H1 (cell line): ENCODE data around the gene EYA2. TPM values are rescaled to one million over a fixed set of nuclear protein-coding genes. Genes with fewer than 3 reads are reported as not detected.

Experiments
- CTCF ChIA-PET: fragments of 300-600 bp; sonication (Branson Sonifier 250); formaldehyde crosslinking; loops from one replicate; lab custom pipeline; 2021; ENCODE audit not compliant: partially characterized antibody; lab: Charles Lee
- POLR2A ChIA-PET: fragments of 300-600 bp; sonication (Branson Sonifier 250); formaldehyde crosslinking; loops from one replicate; lab custom pipeline; 2021; ENCODE audit warnings: inconsistent platforms; ENCODE audit not compliant: partially characterized antibody; lab: Charles Lee
- DNase-seq, 2 experiments: peaks; one replicate each; pipeline versions ENCODE4 v3.0.0 to v3.0.0-alpha.2; 2010 to 2022; ENCODE audit warnings: low spot score in 2 of 2, low read depth in 1 of 2, mixed read lengths in 1 of 2
- FAIRE-seq: peaks from 2 replicates; lab custom pipeline; 2011; peaks lifted over from hg19 to GRCh38; lab: Jason Lieb, UNC
- H2AFZ ChIP-seq: 2 replicates; pipeline ENCODE4 v1.8.1; 2012; ENCODE audit warnings: low read length, inconsistent platforms
- H2AK5ac ChIP-seq: 2 replicates; pipeline ENCODE4 v1.6.1; 2013; ENCODE audit warnings: low read depth, low read length
- H2BK120ac ChIP-seq: replicated peaks from 2 replicates; pipeline ENCODE3; 2013; ENCODE audit warnings: low read depth, low read length, inconsistent platforms
- H2BK12ac ChIP-seq: 2 replicates; pipeline ENCODE4 v1.6.1; 2013; ENCODE audit warnings: low read depth, low read length
- H2BK15ac ChIP-seq: 2 replicates; pipeline ENCODE4 v1.6.1; 2013; ENCODE audit warnings: low read length
- H2BK20ac ChIP-seq: 2 replicates; pipeline ENCODE4 v1.6.1; 2013; ENCODE audit warnings: low read length
- H2BK5ac ChIP-seq: 2 replicates; pipeline ENCODE4 v1.6.1; 2013; ENCODE audit warnings: low read depth, low read length
- H3K14ac ChIP-seq: 2 replicates; pipeline ENCODE4 v1.6.1; 2013; ENCODE audit warnings: inconsistent platforms; ENCODE audit not compliant: insufficient read length
- H3K18ac ChIP-seq: 2 replicates; pipeline ENCODE4 v1.6.1; 2013; ENCODE audit warnings: low read length; ENCODE audit errors: extremely low read depth
- H3K23ac ChIP-seq: 2 replicates; pipeline ENCODE4 v1.6.1; 2013; ENCODE audit warnings: inconsistent platforms; ENCODE audit not compliant: insufficient read length
- H3K23me2 ChIP-seq: 2 replicates; pipeline ENCODE4 v1.6.1; 2013; ENCODE audit warnings: low read depth, low read length
- H3K27ac ChIP-seq: 2 replicates; pipeline ENCODE4 v1.6.1; 2011; ENCODE audit warnings: low read depth, low read length, inconsistent platforms
- H3K27me3 ChIP-seq, 4 experiments: replicated peaks in 1 of 4; 1 replicate in 1 of 4; 2 replicates in 3 of 4; pipeline versions ENCODE4 v1.6.1 to v1.8.1; 2011 to 2013; ENCODE audit warnings: low read length in 3 of 4, mild to moderate bottlenecking in 3 of 4, inconsistent platforms in 2 of 4, mixed read lengths in 2 of 4, moderate library complexity in 1 of 4; ENCODE audit not compliant: control insufficient read depth in 3 of 4, insufficient read depth in 3 of 4; ENCODE audit errors: extremely low read depth in 1 of 4
- H3K36me3 ChIP-seq, 4 experiments: 2 replicates each; pipeline versions ENCODE4 v1.6.1 to v1.8.1; 2011 to 2013; ENCODE audit warnings: mild to moderate bottlenecking in 4 of 4, low read length in 3 of 4, moderate library complexity in 2 of 4, control low read depth in 1 of 4, inconsistent platforms in 1 of 4; ENCODE audit not compliant: insufficient read depth in 4 of 4, control insufficient read depth in 2 of 4
- H3K4ac ChIP-seq: replicated peaks from 2 replicates; pipeline ENCODE3; 2013; ENCODE audit warnings: low read length, low read depth, mixed read lengths, inconsistent platforms; ENCODE audit not compliant: insufficient read length
- H3K4me1 ChIP-seq, 4 experiments: replicated peaks in 1 of 4; 1 replicate in 1 of 4; 2 replicates in 3 of 4; pipeline versions ENCODE4 v1.6.1 to v1.8.1; 2011 to 2013; ENCODE audit warnings: low read length in 3 of 4, inconsistent platforms in 2 of 4, mixed read lengths in 1 of 4; ENCODE audit not compliant: insufficient read depth in 4 of 4, control insufficient read depth in 3 of 4
- H3K4me2 ChIP-seq, 2 experiments: 2 replicates each; pipeline versions ENCODE4 v1.6.1 to v1.8.1; 2011 to 2013; ENCODE audit warnings: low read depth in 2 of 2, low read length in 2 of 2, control low read depth in 1 of 2, inconsistent platforms in 1 of 2, mild to moderate bottlenecking in 1 of 2; ENCODE audit not compliant: insufficient read depth in 1 of 2
- H3K4me3 ChIP-seq, 4 experiments: fragments of 200-600, 300-600 bp in 1 of 4; sonication (generic), shearing (Covaris generic), sonication (Bioruptor Twin) in 1 of 4; 2 replicates each; pipeline versions ENCODE4 v1.5.1 to v1.8.1; 2011 to 2016; ENCODE audit warnings: low read length in 4 of 4, low read depth in 3 of 4, control low read depth in 2 of 4, inconsistent platforms in 2 of 4, mild to moderate bottlenecking in 2 of 4, mixed read lengths in 1 of 4, moderate library complexity in 1 of 4; ENCODE audit not compliant: insufficient read depth in 2 of 4; ENCODE audit errors: extremely low read depth in 1 of 4
- H3K56ac ChIP-seq: replicated peaks from 2 replicates; pipeline ENCODE3; 2013; ENCODE audit warnings: low read depth, mild to moderate bottlenecking, mixed read lengths, low read length, inconsistent platforms; ENCODE audit not compliant: insufficient read length
- H3K79me1 ChIP-seq: 2 replicates; pipeline ENCODE4 v1.6.1; 2013; ENCODE audit warnings: low read depth, low read length, control low read depth
- H3K79me2 ChIP-seq, 2 experiments: 2 replicates each; pipeline versions ENCODE4 v1.6.1 to v1.8.1; 2012 to 2013; ENCODE audit warnings: low read length in 2 of 2, mild to moderate bottlenecking in 2 of 2, inconsistent platforms in 1 of 2; ENCODE audit not compliant: insufficient read depth in 2 of 2, control insufficient read depth in 1 of 2
- H3K9ac ChIP-seq, 4 experiments: replicated peaks in 1 of 4; 1 replicate in 1 of 4; 2 replicates in 3 of 4; pipeline versions ENCODE4 v1.6.1 to v1.8.1; 2011 to 2013; ENCODE audit warnings: low read depth in 3 of 4, low read length in 3 of 4, control low read depth in 2 of 4, mild to moderate bottlenecking in 2 of 4, moderate library complexity in 2 of 4, inconsistent platforms in 1 of 4; ENCODE audit errors: extremely low read depth in 1 of 4
- H3K9me3 ChIP-seq, 2 experiments: 2 replicates each; pipeline versions ENCODE4 v1.6.1 to v1.8.1; 2012 to 2013; ENCODE audit warnings: mild to moderate bottlenecking in 2 of 2, moderate library complexity in 2 of 2, control low read depth in 1 of 2, inconsistent platforms in 1 of 2, low read depth in 1 of 2, low read length in 1 of 2, mixed read lengths in 1 of 2; ENCODE audit not compliant: insufficient read depth in 2 of 2
- H4K20me1 ChIP-seq, 2 experiments: replicated peaks in 1 of 2; 2 replicates each; pipeline versions ENCODE3 to v1.8.1; 2011 to 2013; ENCODE audit warnings: inconsistent platforms in 2 of 2, low read length in 2 of 2, mild to moderate bottlenecking in 1 of 2; ENCODE audit not compliant: insufficient read depth in 2 of 2, control insufficient read depth in 1 of 2
- H4K5ac ChIP-seq: 2 replicates; pipeline ENCODE4 v1.6.1; 2013; ENCODE audit warnings: low read length, low read depth, mixed read lengths, inconsistent platforms; ENCODE audit not compliant: insufficient read length
- H4K8ac ChIP-seq: 2 replicates; pipeline ENCODE4 v1.8.0; 2013; ENCODE audit warnings: mild to moderate bottlenecking, moderate library complexity, low read length, inconsistent platforms; ENCODE audit not compliant: insufficient read depth; ENCODE audit errors: extremely low read depth
- H4K91ac ChIP-seq: replicated peaks from 2 replicates; pipeline ENCODE3; 2013; ENCODE audit warnings: low read length, mixed read lengths, inconsistent platforms; ENCODE audit not compliant: insufficient read length
- CREB1 ChIP-seq: IDR thresholded peaks from 2 replicates; pipeline ENCODE4 v1.6.1; 2012; ENCODE audit warnings: inconsistent platforms
- KDM4A ChIP-seq: IDR thresholded peaks from one replicate; pipeline ENCODE4 v1.7.1; 2012; ENCODE audit warnings: low read depth, mild to moderate bottlenecking, moderate library complexity, low read length, inconsistent platforms; ENCODE audit not compliant: severe bottlenecking
- MAX ChIP-seq: IDR thresholded peaks from 2 replicates; pipeline ENCODE4 v1.6.1; 2012; ENCODE audit warnings: inconsistent platforms
- PHF8 ChIP-seq: fragments of 200-600 bp; sonication (generic); conservative IDR thresholded peaks from 2 replicates; pipeline ENCODE4 v1.7.1; 2012; ENCODE audit warnings: low read depth, mild to moderate bottlenecking, inconsistent platforms, low read length, moderate library complexity
- WGBS, 2 experiments: shearing (Covaris generic) in 1 of 2; methylation state at CpG; one replicate each; pipeline versions ENCODE4 v1.1.6 to v1.1.7; 2013 to 2015; ENCODE audit warnings: low lambda C conversion rate in 2 of 2, mixed read lengths in 2 of 2, inconsistent platforms in 1 of 2, low coverage in 1 of 2, missing lambda C conversion rate in 1 of 2; ENCODE audit not compliant: insufficient replicate concordance in 2 of 2, insufficient coverage in 1 of 2, insufficient read length in 1 of 2; ENCODE audit errors: extremely low coverage in 1 of 2, missing lambda C conversion rate in 1 of 2; 5-methylcytosine and 5-hydroxymethylcytosine counted together
- polyA plus RNA-seq, 7 experiments: library from polyadenylated mRNA; depleted of rRNA in 3 of 7; stranded (reverse) in 5 of 7; unstranded in 2 of 7; fragments of >200 nt in 5 of 7; fragments of 200-250 nt in 2 of 7; gene quantifications; 1 replicate in 5 of 7; 2 replicates in 1 of 7; 4 replicates in 1 of 7; pipeline versions ENCODE4 v1.2.1 to v1.2.3, GENCODE V29; 2011 to 2013; ENCODE audit warnings: missing spikeins in 2 of 7, mixed read lengths in 2 of 7
- total RNA-seq: library from RNA; stranded (reverse); fragmentation: NEBNext Ultra II Directional; extraction: Animal tissue kit (Norgen Biotek cat#: 25700); gene quantifications from 2 replicates; pipeline ENCODE4 v1.2.1, GENCODE V29; 2021

The EYA2 gene
- total and polyA plus RNA-seq, 2 of the 8 experiments (the other 6 are each of a cell fraction or from before 2014, with no cell fraction given), result 1.6 to 1.7 TPM

- no peak overlapping the region for H3K4ac ChIP-seq
- DNase-seq (no peak), FAIRE-seq (no peak)
- no peak overlapping the region for H3K4me2 ChIP-seq
- no peak overlapping the region for H3K4me3 ChIP-seq
- H3K27me3 ChIP-seq, result peaks cover 0 to 3% (median 0%) of the 10 kb centered on the region in 4 experiments; a peak in 1 of 7 replicates
- no peak overlapping the region for H2BK20ac ChIP-seq
- POLR2A ChIA-PET, result no interaction called here
- no peak overlapping the region for H3K9ac ChIP-seq
- no peak overlapping the region for H2AK5ac ChIP-seq
- TF ChIP-seq KDM4A, result no peak
- TF ChIP-seq PHF8, result no peak
- TF ChIP-seq MAX, result no peak
- no peak for TF ChIP-seq CREB1
- no peak overlapping the region for H2BK120ac ChIP-seq
- no peak overlapping the region for H3K56ac ChIP-seq
- H3K4me1 ChIP-seq, result no peaks in the 10 kb centered on the region
- no peak overlapping the region for H3K27ac ChIP-seq
- H3K79me1 ChIP-seq, result no peaks in the 10 kb centered on the region
- H4K91ac ChIP-seq, result no peak overlapping the region
- 62% methylated on average over 3 of the region's 3 CpGs; no CpG with 5 or more reads in 1 of the 2 experiments for WGBS, 2 experiments
- H2BK5ac ChIP-seq, result no peak overlapping the region
- H4K5ac ChIP-seq, result no peak overlapping the region
- no peaks in the 10 kb centered on the region for H4K20me1 ChIP-seq
- no peak overlapping the region for H3K23ac ChIP-seq
- H3K9me3 ChIP-seq, result no peaks in the 10 kb centered on the region
- H4K8ac ChIP-seq, result no peak overlapping the region; the same call in 1 of the 2 replicates
- no peak overlapping the region for H2BK15ac ChIP-seq
- no peak overlapping the region for H2AFZ ChIP-seq
- peaks cover 6% of the 10 kb centered on the region; the same call in 1 of the 2 replicates for H3K23me2 ChIP-seq
- CTCF ChIA-PET, result no interaction called here
- H3K36me3 ChIP-seq, result no peaks in the 10 kb centered on the region
- no peaks in the 10 kb centered on the region for H3K79me2 ChIP-seq
- H2BK12ac ChIP-seq, result no peak overlapping the region
- no peak overlapping the region for H3K14ac ChIP-seq
- no peak overlapping the region for H3K18ac ChIP-seq
Measured at GRCh38 chr20:47178277-47178676, 283.6 kb downstream of the EYA2 start.
